NCI-H2107 treated with DMSO at 0.1 percent for 48 hours (cell line): ENCODE data around the gene ADAT2.

Source experiments
- DNase-seq: peaks from one replicate; lab custom pipeline; 2025; ENCODE audit not compliant: unreplicated experiment; lab: John Stamatoyannopoulos, UW

Gene ADAT2

GRCh38 chr6:143399176-143399575 lies 51.3 kb downstream of the ADAT2 start:
- no peak for DNase-seq

GRCh38 chr6:143397227-143398222 lies 53.0 kb downstream of the ADAT2 start:
- DNase-seq = no peak

- no peak for DNase-seq
These were observed 53.8 kb downstream of the ADAT2 start for GRCh38 chr6:143396497-143397226.

DNA sequence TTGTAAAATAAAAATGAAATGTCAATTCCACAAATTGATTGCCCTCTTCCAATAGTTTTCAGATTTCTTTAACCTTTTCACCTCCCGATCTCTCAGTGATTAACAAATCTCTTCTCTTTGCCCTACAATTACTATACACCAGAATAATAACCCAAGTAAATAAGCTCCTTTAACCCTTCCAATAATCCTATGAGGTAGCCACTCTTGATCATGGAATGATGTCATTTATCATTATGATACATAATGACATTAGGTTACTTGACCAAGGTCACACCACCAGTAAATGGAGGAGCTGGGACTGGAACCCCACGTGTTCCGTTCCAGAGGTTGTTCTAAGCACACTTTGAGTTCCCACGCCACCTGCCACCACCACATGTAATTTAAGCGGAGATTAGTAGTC lies 54.8 kb downstream of the ADAT2 start:
- DNase-seq = no peak

DNA sequence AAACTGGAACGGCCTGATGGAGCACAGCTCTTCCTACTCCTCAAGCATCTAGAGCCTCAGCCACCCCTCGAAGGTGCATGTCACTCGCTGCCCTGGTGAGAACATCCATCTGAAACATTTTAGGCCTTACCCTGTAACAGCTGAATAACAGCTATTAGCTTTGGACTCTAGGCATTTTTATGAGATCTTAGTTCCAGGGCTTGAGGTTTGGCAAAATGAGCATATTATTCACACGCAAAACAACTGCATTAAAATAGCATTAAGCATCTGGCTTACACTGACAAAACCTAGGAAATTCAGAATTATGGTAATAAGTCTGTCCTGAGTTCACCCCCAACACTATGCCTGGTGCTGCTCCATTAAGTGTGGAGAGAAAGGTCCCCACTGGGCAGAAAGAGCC lies 56.1 kb downstream of the ADAT2 start:
- no peak for DNase-seq

DNA sequence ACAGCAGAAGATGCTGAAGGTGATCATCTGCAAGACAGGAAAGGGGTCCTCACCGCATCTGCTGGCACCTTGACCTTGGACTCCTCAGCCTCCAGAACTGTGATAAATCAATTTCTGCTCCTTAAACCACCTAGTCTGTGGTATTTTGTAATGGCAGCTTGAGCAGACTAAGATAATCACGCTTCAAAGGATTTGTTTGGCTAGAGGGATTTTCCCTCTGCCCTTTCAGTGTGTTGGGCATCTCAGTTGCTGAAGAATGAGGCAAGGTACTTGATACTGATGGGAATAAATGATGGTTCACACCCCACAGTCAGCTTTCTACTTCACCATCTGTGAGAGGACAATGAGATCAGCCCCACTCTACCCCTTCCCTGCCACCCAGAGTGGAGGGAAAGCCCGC lies 60.2 kb downstream of the ADAT2 start:
- DNase-seq = no peak

DNA sequence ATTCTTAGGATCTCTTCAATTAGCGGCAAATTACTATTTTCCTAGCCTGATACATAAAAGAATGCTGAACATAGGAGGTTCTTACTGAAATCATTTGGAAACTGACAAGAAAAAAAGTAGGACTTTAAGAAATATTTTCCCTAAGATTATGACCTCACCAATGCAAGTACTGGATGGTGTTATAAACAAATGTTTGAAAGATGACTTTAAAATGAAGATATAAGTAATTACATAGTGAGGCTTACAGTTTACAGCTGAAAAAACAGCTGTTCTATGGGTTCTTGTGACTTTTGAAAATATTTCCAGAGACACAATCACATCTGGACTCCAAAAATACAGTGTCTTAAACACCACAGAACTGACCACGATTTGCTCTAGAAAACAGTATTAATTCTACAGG lies 64.9 kb downstream of the ADAT2 start:
- no peak for DNase-seq

DNA sequence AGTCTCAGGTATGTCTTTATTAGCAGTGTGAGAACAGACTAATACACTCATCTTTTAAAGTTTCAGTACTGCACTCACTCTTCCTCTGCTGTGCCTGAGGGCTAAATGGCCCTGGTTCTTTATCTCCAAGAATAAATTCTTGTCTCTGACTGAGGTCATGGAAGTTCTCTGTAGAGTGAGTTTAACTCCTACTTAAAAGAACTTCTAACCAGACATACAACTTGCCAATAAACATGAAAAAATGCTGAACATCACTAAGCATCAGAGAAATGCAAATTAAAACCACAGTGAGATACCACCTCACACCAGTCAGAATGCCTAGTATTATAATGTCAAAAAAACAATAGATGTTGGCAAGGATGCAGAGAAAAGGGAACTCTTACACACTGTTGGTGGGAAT lies 73.6 kb downstream of the ADAT2 start:
- DNase-seq = no peak

DNA sequence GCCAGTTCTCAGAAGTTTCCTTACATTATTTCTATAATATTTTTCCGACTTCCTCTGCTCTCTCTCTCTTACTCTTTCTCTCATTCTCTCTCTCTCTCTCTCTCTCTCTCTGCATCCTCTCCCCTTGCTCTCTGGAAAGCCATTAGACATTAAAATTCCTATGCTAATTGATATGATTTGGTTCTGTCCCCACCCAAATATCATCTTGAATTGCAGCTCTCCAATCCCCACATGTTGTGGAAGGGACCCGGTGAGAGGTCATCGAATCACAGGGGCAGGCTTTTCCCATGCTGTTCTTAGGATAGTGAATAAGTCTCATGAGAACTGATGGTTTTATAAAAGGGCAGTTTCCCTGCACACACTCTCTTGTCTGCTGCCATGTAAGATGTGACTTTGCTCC lies 74.1 kb downstream of the ADAT2 start:
- DNase-seq = no peak

DNA sequence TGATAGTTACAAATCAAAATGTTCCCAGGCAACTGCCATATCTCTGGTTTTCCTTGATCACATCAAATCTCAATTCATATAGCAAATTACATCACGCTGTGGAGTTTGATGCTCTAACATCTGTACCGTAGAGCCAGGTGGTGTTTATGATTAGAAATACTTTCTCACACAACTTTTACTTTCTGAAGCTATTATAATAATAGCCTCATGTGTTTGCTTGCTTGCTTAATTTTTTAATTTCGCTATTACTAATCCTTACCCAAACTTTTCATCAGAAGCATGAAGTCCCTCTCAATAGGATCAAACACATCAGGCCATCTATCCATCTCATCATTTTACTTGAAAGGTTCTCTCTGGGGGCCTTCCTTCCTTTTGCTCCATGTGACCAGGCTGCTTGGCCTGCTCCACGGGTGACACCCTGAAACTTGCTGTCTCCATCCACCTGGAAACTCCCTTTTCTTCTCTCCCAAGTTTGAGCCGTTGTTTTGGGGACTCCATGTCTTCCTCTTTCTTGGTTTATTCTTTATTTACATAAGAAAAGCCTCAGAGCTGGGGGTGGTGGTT lies 75.4 kb downstream of the ADAT2 start:
- DNase-seq = no peak

DNA sequence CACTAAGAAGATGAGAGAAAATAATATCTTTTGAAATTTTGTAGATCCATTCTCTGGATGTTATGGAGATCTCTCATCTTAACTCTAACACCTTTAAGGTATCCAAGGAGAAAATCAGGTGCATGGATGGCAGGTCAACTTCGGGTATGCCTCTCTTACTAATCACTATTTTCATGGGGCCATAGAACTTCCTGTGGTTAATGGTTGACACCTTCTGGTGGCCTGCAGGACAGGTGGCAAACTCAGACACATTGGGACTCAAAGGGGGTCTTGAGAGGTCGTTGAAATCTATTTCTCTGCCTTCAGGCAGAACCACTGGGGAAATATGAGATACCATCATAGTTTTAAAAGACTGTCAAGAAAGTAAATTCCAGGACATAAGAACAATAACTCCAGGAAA lies 76.5 kb downstream of the ADAT2 start:
- DNase-seq = no peak
